LNCaP clone FGC (cell line): Measurements from ENCODE around the gene FAM209B.

Source experiments
- DNase-seq: peaks from one replicate; pipeline ENCODE4 v3.0.0-alpha.2; 2011; ENCODE audit warnings: low read depth
- H3K4me3 ChIP-seq: 2 replicates; pipeline ENCODE4 v1.5.1; 2011; ENCODE audit warnings: mild to moderate bottlenecking, low read depth, low read length, control low read depth
- CTCF ChIP-seq: IDR thresholded peaks from 2 replicates; pipeline ENCODE4 v1.5.1; 2012; ENCODE audit warnings: mild to moderate bottlenecking; ENCODE audit not compliant: control insufficient read depth, insufficient read depth; ENCODE audit errors: extremely low read depth

FAM209B gene

DNA sequence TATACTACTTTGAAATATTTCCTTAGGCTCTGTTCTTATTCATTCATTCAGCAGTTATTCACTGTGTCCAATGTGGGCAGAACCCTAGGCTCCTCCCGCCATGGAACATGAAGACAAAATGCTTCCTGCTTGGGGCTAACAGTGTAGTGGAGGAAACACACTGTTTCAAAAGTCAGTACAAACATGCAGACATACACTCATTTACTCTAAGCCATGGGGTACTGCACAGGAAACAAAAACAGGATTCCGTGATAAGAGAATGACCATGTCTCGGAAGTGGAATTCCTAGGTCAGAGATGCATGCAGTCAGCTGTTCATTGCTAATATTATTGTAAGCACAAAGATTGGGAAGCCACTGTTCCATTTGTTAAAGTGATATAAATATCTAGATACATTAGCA, 26.9 kb upstream of the FAM209B start:
- no peak for DNase-seq
- no peak for TF ChIP-seq CTCF
- H3K4me3 ChIP-seq: no peak overlapping the region

GRCh38 chr20:56511926-56512325, 21.1 kb upstream of the FAM209B start:
- TF ChIP-seq CTCF: no peak
- no peak for DNase-seq
- H3K4me3 ChIP-seq: no peak overlapping the region

GRCh38 chr20:56513161-56514150, 19.6 kb upstream of the FAM209B start:
- no peak overlapping the region for H3K4me3 ChIP-seq
- no peak for DNase-seq
- no peak for TF ChIP-seq CTCF

- no peak overlapping the region for H3K4me3 ChIP-seq
- no peak for TF ChIP-seq CTCF
- DNase-seq: no peak
Observed at GRCh38 chr20:56516631-56517030, 16.4 kb upstream of the FAM209B start.

DNA sequence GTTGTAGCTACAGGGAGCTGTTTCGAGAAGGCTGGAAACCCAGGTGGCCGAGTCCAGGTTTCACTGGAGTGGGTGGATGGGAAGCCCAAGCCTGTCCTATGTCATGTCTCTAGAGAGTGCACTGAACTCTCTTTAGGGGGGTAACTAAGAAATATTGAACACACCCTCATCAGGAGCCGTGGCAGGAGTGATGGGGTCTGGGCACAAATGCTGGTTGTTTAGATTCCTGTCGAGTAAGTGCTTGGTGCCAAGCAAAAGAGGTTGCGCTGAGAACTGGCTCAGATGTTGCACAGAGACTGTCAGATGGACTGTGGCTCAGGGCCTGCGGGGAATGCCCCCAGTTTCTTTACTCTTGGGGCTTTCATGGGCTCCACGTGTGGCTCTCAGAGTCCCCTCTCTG, 15.8 kb upstream of the FAM209B start:
- TF ChIP-seq CTCF: no peak
- no peak for DNase-seq
- H3K4me3 ChIP-seq: no peak overlapping the region

DNA sequence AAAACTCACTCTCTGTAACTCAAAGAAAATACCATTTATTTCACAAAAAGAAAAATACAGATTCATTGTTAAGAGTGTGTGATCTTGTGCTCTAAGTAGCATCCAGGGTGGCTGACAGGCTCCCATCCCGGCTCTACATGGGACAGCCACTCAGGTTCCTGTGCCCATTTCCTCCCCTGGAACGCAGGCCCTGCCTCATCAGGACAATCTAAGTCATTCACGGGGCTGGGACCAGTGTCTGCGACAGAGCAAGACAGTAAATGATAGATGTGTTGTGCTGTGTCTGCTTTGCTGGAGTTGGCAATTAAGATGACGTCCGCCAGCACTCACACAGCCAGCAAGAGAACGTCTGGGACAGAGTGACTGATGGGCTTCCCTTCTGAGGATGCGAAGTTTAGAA, 15.4 kb upstream of the FAM209B start:
- no peak overlapping the region for H3K4me3 ChIP-seq
- DNase-seq: no peak
- TF ChIP-seq CTCF: no peak
